Fibroblast of the aortic adventitia (primary cell): Measurements from ENCODE around the gene MYCBP2. TPM values are rescaled to one million over a fixed set of nuclear protein-coding genes. Genes with fewer than 3 reads are reported as not detected.

Experiments used
- DNase-seq: peaks from one replicate; pipeline ENCODE4 v3.0.0-alpha.2; 2010; ENCODE audit warnings: low read depth
- H3K4me3 ChIP-seq: 2 replicates; pipeline ENCODE4 v1.5.1; 2011; ENCODE audit warnings: low read depth, mild to moderate bottlenecking, control low read depth, low read length, moderate library complexity
- CTCF ChIP-seq: IDR thresholded peaks from 2 replicates; pipeline ENCODE4 v1.5.1; 2011; ENCODE audit warnings: mild to moderate bottlenecking, low read length, control low read depth, inconsistent platforms; ENCODE audit not compliant: insufficient read depth
- total RNA-seq: library from RNA; depleted of rRNA; stranded (reverse); fragments of >200 nt; gene quantifications from 2 replicates; pipeline ENCODE4 v1.2.3, GENCODE V29; 2012; ENCODE audit warnings: low replicate concordance

Gene MYCBP2
- total RNA-seq, 1 donor = 84.9 TPM

- H3K4me3 ChIP-seq = no peak overlapping the region
- no peak for TF ChIP-seq CTCF
- no peak for DNase-seq
These were observed 130.8 kb downstream of the MYCBP2 start for GRCh38 chr13:77196052-77196618.

DNA sequence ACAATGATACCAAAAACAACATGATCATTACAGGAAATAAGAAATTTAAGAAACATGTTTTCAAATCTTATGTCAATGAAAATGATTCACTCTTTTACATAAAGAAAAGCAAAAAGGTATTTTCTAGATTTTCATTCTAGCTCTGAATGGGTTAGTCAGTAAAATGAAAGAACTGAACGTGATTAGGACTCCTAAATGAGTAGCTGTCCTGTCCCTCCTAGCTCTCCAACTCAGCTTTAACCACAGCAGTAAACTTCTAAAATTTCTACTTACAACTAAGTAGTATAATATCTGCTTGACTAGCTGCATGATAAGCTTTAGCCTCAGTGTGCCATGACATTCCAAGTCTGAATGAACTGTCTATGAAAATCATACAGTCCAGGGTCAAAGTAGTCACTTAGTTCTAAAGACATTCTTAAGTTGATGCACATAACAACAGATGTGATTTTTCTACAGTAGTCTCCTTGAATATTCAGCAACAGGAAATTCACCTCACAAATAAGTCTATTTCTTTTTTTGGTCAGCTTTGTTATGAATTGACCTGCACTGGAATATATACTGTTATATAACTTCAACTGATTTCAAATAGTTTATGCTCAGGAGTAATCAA lies 136.4 kb downstream of the MYCBP2 start:
- no peak for TF ChIP-seq CTCF
- no peak overlapping the region for H3K4me3 ChIP-seq
- DNase-seq = no peak

DNA sequence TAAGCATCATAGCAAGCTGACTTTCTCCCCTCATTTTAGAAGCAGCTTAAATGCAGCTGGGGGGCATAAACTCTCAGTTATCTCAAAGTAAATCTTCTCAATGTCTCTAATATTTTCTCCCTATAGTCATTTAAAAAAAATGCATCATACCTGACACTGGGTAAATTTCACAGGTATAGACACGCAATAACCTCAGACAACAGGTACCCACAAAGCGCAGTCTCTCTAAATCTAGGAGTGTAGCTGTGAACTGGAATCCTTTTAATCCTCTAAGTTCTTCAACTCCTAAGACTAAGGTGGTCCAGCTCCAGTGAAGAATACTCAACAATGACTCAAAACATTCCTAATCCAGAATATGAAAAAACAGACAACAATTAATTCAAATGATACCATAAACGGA lies 141.2 kb downstream of the MYCBP2 start:
- TF ChIP-seq CTCF = no peak
- no peak for DNase-seq
- no peak overlapping the region for H3K4me3 ChIP-seq

- H3K4me3 ChIP-seq = no peak overlapping the region
- no peak for TF ChIP-seq CTCF
These were observed 142.4 kb downstream of the MYCBP2 start for GRCh38 chr13:77184455-77184854.

DNA sequence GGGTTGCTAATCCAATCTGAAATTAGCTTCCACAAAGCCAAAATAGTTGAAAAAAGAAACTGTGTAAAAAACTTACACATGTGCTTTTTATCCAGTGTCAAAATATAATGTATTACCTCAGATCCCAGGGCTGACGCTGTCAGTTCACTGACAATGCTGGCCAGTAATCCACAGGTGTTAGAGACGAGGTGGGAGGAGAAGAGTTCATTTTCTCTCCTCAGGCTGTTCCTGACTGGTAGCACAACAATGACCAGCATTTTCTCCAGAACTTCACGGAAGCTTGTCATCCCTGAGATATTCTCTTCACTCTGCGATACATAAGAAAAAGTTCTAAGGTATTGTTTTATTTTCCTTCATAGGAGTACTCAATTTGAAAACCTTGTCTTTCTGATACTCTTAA lies 146.9 kb downstream of the MYCBP2 start:
- no peak overlapping the region for H3K4me3 ChIP-seq
- DNase-seq = no peak
- TF ChIP-seq CTCF = no peak

More at GRCh38 chr13:77184455-77184854, 142.4 kb downstream of the MYCBP2 start:
- DNase-seq = no peak

DNA sequence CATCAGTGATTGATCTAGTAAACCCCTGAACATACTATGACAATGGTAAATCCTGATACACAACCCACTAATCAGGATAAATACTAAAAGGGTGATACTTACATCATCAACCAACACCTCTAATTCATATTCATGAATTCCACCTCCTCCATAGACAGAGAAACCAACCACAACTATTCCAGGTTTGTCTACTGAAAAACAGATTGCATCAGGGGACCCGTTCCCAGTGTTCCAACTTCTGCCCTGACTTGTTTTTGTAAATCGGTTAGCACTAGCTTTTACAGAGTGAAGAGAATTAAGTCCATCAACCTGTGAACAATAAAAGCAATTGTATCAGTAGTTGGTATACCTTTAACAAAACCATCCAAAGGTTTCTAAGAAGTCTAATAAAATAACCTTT lies 149.2 kb downstream of the MYCBP2 start:
- no peak for DNase-seq
- no peak overlapping the region for H3K4me3 ChIP-seq

More for the DNA sequence above, 149.2 kb downstream of the MYCBP2 start:
- no peak for TF ChIP-seq CTCF
